Stomach (tissue), 9 donors: ENCODE measurements around the gene FYCO1. TPM values are rescaled to one million over a fixed set of nuclear protein-coding genes. Genes with fewer than 3 reads are reported as not detected.

ENCODE experiments used
- DNase-seq, 2 donors: peaks; one replicate each; pipeline versions ENCODE4 v3.0.0 to v3.0.0-alpha.2; 2013 to 2019
- H3K27ac ChIP-seq, 5 donors: fragments of 200-600 bp in 4 of 5; sonication (generic) in 4 of 5; one replicate each; pipeline ENCODE4 v1.5.1; 2013 to 2019; ENCODE audit warnings: mild to moderate bottlenecking in 1 of 5, moderate library complexity in 1 of 5
- H3K27me3 ChIP-seq, 3 donors: fragments of 200-600 bp; sonication (generic); one replicate each; pipeline ENCODE4 v1.5.1; 2017 to 2019; ENCODE audit warnings: mixed run types in 1 of 3
- H3K36me3 ChIP-seq, 4 donors: fragments of 200-600 bp; sonication (generic); 1 replicate in 3 of 4; 2 replicates in 1 of 4; pipeline ENCODE4 v1.5.1; 2016 to 2019
- H3K4me1 ChIP-seq, 4 donors: fragments of 200-600 bp; sonication (generic); one replicate each; pipeline ENCODE4 v1.5.1; 2016 to 2019
- H3K4me3 ChIP-seq, 4 donors: fragments of 200-600 bp; sonication (generic) in 3 of 4; one replicate each; pipeline ENCODE4 v1.5.1; 2016 to 2019; ENCODE audit warnings: mild to moderate bottlenecking in 1 of 4
- H3K9me3 ChIP-seq, 4 donors: fragments of 200-600 bp; sonication (generic); one replicate each; pipeline ENCODE4 v1.5.1; 2016 to 2019
- EP300 ChIP-seq: sonication (generic); formaldehyde crosslinking; IDR thresholded peaks from one replicate; pipeline ENCODE4 v1.6.1; 2017; ENCODE audit warnings: antibody characterized with exemption
- POLR2A ChIP-seq, 4 donors: fragments of 450-650 bp; IDR thresholded peaks; one replicate each; pipeline ENCODE4 v1.6.1; 2016; ENCODE audit warnings: antibody characterized with exemption in 4 of 4, control low read depth in 2 of 4, mild to moderate bottlenecking in 1 of 4, moderate library complexity in 1 of 4
- POLR2AphosphoS5 ChIP-seq, 3 donors: sonication (generic); formaldehyde crosslinking; IDR thresholded peaks; one replicate each; pipeline ENCODE4 v1.6.1; 2016; ENCODE audit warnings: antibody characterized with exemption in 3 of 3
- WGBS, 5 donors: extraction: QIAGEN DNeasy Blood & Tissue Kit in 3 of 5; methylation state at CpG; one replicate each; pipeline versions ENCODE4 v1.1.5 to v1.1.7; 2013 to 2018; 5-methylcytosine and 5-hydroxymethylcytosine counted together
- intact Hi-C: fragments of 100-400 bp; cut with DNase I; formaldehyde crosslinking; loops from one replicate; pipeline ENCODE4 v1.15.1; 2023; ENCODE audit warnings: low total_unique reads
- polyA plus RNA-seq, 3 donors: library from polyadenylated mRNA; stranded (reverse); fragments of 200-250 nt; gene quantifications; one replicate each; pipeline ENCODE4 v1.2.3, GENCODE V29; 2013
- small RNA-seq, 4 donors: library from RNA; depleted of rRNA; stranded (forward); fragments of <200 nt; gene quantifications; one replicate each; pipeline ENCODE3, GENCODE V24; 2016
- total RNA-seq, 5 donors: library from RNA; depleted of rRNA; stranded (reverse); fragments of >200 nt; gene quantifications; one replicate each; pipeline versions ENCODE4 v1.1.0 to v1.2.3, GENCODE V29; 2014 to 2016
- TF ChIP-seq, protein P1 (sequence below), 7 experiments: fragments of 450-650 bp in 4 of 7; fragments of 200-600 bp in 3 of 7; sonication (generic) in 3 of 7; IDR thresholded peaks; one replicate each; pipeline ENCODE4 v1.5.1; 2016 to 2019; ENCODE audit warnings: antibody characterized with exemption in 7 of 7, control low read depth in 2 of 7, mild to moderate bottlenecking in 1 of 7
- donor health status: healthy with polysubstance abuse.
- donor health status: Bipolar disorder and iron deficiency.
- donor health status: healthy.

Gene FYCO1
- total and polyA plus RNA-seq, 8 donors, result 10.7 to 97.4 (median 25.3) TPM

DNA sequence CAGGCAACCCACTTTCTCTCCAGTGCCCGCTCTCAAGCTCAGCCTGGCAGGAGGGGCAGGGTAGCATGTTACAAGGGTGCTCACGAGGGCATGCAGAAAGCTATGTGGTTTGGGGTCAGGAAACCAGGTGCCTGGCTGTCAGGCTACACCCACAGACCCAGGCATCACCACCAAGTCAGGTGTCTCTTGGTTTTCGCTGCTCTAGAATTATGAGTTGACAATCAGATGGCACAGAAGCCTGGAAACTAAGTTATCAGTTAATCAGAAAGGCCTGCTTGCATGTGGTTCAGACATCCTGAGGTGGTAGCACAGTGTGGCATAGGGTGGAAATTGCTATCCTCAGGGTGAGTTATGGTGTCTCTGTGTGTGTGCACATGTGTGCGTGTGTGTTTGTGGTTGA lies 125.5 kb downstream of the FYCO1 start:
- Histone ChIP-seq H3K9me3 (no peaks in the 10 kb centered on the region), H3K36me3 (no peaks in the 10 kb centered on the region), H3K4me1 (peaks cover 0 to 9% (median 4%) of the 10 kb centered on the region in 4 donors), H3K27me3 (no peaks in the 10 kb centered on the region), H3K4me3 (no peak overlapping the region), H3K27ac (no peak overlapping the region)
- DNase-seq, result peak in 1 of 2 donors; percentile 58
- 69 to 89% (median 79%) methylated on average over 4 of the region's 4 CpGs for WGBS, 5 donors
- intact Hi-C loops, result no loop called here
- TF ChIP-seq, protein P1, sequence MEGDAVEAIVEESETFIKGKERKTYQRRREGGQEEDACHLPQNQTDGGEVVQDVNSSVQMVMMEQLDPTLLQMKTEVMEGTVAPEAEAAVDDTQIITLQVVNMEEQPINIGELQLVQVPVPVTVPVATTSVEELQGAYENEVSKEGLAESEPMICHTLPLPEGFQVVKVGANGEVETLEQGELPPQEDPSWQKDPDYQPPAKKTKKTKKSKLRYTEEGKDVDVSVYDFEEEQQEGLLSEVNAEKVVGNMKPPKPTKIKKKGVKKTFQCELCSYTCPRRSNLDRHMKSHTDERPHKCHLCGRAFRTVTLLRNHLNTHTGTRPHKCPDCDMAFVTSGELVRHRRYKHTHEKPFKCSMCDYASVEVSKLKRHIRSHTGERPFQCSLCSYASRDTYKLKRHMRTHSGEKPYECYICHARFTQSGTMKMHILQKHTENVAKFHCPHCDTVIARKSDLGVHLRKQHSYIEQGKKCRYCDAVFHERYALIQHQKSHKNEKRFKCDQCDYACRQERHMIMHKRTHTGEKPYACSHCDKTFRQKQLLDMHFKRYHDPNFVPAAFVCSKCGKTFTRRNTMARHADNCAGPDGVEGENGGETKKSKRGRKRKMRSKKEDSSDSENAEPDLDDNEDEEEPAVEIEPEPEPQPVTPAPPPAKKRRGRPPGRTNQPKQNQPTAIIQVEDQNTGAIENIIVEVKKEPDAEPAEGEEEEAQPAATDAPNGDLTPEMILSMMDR (IDR thresholded peaks at IDR 0.05), result no peak
- TF ChIP-seq EP300 (no peak), POLR2A (IDR thresholded peaks at IDR 0.05) (no peak), POLR2AphosphoS5 (IDR thresholded peaks at IDR 0.05) (no peak)

DNA sequence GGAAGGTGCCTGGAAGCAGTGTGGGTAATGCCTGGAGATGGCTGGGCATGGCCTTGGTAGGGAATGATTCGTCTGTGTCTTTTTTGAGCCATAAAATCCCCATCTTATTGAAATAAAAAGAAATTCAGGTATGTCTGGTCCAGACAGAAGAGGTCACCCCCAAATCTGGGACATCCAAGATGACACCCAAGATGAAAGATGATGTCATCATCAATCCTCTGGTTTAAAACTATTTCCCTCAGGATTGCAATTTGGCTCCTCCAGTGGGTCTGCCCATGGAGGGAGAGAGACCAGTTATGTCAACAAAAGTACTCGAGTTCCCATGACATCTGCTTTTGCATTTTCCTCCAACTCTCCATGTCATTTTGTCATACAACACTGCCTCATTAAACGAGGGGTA lies 126.0 kb downstream of the FYCO1 start:
- 72 to 84% (median 76%) methylated on average over 3 of the region's 3 CpGs for WGBS, 5 donors
- intact Hi-C loops, result no loop called here
- Histone ChIP-seq H3K4me3 (no peak overlapping the region), H3K9me3 (no peaks in the 10 kb centered on the region), H3K27me3 (no peaks in the 10 kb centered on the region), H3K36me3 (no peaks in the 10 kb centered on the region), H3K27ac (no peak overlapping the region), H3K4me1 (peaks cover 0 to 9% (median 4%) of the 10 kb centered on the region in 4 donors)
- DNase-seq, result no peak
- TF ChIP-seq POLR2A (IDR thresholded peaks at IDR 0.05) (no peak), POLR2AphosphoS5 (IDR thresholded peaks at IDR 0.05) (no peak), EP300 (no peak)
- TF ChIP-seq, protein P1 (IDR thresholded peaks at IDR 0.05), result no peak

DNA sequence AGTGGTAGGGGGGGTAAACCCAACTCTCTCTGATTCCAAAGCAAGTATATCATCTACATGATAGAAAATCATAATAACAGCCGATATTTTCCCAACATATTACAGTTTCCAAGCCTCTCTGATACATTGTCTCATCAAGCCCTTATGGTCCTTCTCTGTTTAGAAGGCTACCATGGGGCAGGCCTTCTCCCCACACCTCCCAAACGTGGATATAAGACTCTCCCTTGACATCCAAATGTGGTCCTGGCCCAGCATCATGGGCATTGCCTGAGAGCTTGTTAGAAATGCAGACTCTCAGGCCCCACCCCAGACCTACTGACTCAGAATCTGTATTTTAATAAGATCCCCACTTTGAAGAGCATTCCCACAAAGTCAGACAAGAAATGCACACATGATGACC lies 127.0 kb downstream of the FYCO1 start:
- intact Hi-C loops, result no loop called here
- Histone ChIP-seq H3K27ac (no peak overlapping the region), H3K27me3 (no peaks in the 10 kb centered on the region)

DNA sequence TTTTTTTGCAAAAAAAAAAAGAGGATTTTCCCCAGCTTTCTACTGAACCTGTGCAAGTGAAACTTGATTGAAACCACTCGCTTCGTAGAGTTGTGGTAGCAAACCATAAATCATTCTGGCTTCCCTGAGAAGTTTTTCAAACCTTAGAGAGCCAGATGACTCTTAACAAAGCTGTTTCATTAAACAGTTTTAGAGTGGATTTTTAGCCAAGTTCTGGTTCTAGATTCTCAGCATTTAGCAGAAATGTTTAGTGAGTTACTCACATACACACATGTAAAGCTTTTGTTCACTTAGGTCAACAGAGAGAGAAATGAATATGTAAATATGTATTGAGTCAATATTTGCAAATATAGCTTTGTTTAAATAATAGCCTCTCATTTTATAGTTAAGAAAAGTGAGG lies 127.4 kb downstream of the FYCO1 start:
- peaks cover 0 to 9% (median 4%) of the 10 kb centered on the region in 4 donors for H3K4me1 ChIP-seq
- WGBS, 5 donors, result 30 to 48% (median 34%) methylated on average over 2 of the region's 2 CpGs
- TF ChIP-seq EP300 (no peak), POLR2AphosphoS5 (IDR thresholded peaks at IDR 0.05) (no peak), POLR2A (IDR thresholded peaks at IDR 0.05) (no peak)
- TF ChIP-seq, protein P1 (IDR thresholded peaks at IDR 0.05), result no peak
- H3K36me3 ChIP-seq, result no peaks in the 10 kb centered on the region
- peaks cover 0 to 7% (median 6%) of the 10 kb centered on the region in 4 donors for H3K9me3 ChIP-seq
- H3K27ac ChIP-seq, result no peak overlapping the region
- H3K4me3 ChIP-seq, result no peak overlapping the region
- peak in 1 of 2 donors; percentile 26 for DNase-seq
- no peaks in the 10 kb centered on the region for H3K27me3 ChIP-seq
- intact Hi-C loops, result no loop called here

More for the DNA sequence above, 127.0 kb downstream of the FYCO1 start:
- no peak for DNase-seq
- no peaks in the 10 kb centered on the region for H3K36me3 ChIP-seq
- H3K4me1 ChIP-seq, result peaks cover 0 to 9% (median 4%) of the 10 kb centered on the region in 4 donors
- 29 to 53% (median 42%) methylated on average over 2 of the region's 2 CpGs for WGBS, 5 donors
- no peak overlapping the region for H3K4me3 ChIP-seq
- H3K9me3 ChIP-seq, result peaks cover 0 to 3% (median 2%) of the 10 kb centered on the region in 4 donors
- TF ChIP-seq, protein P1 (IDR thresholded peaks at IDR 0.05), result no peak
- TF ChIP-seq EP300, result no peak
- no peak for TF ChIP-seq POLR2A (IDR thresholded peaks at IDR 0.05)
- TF ChIP-seq POLR2AphosphoS5 (IDR thresholded peaks at IDR 0.05), result no peak

Small RNA genes lying within 50 kb of the gene (small RNA-seq; reads per million reads assigned to genes)
- 0 reads per million in 4 donors for gene RF00019

Other genes starting within 250 kb of the FYCO1 start
- under 1 TPM in 3 of 5 donors, not detected in 2; 0.14 to 0.73 (median 0.58) TPM for gene SLC6A20, start 199.3 kb downstream of the FYCO1 start, total RNA-seq
- 1 to 10 TPM in 1 of 3 donors, under 1 TPM in 1, not detected in 1; 0.10 to 2.6 TPM for gene SLC6A20, start 199.3 kb downstream of the FYCO1 start, polyA plus RNA-seq
- 10 to 100 TPM in 3 of 5 donors, 1 to 10 TPM in 2; 3.8 to 62.4 (median 25.0) TPM for gene LZTFL1, start 153.7 kb downstream of the FYCO1 start, total RNA-seq
- 1 to 10 TPM; 5.3 to 8.6 (median 6.0) TPM for gene LZTFL1, start 153.7 kb downstream of the FYCO1 start, polyA plus RNA-seq
- gene CCR9, start 109.3 kb downstream of the FYCO1 start, total RNA-seq, result 1 to 10 TPM in 2 of 5 donors, not detected in 3; 1.1 to 1.2 TPM
- under 1 TPM in 1 of 3 donors, not detected in 2; 0.08 TPM for gene CCR9, start 109.3 kb downstream of the FYCO1 start, polyA plus RNA-seq
- 10 to 100 TPM in 1 of 5 donors, 1 to 10 TPM in 1, not detected in 3; 1.1 to 14.8 TPM for gene CXCR6, start 52.4 kb downstream of the FYCO1 start, total RNA-seq
- 1 to 10 TPM in 1 of 3 donors, under 1 TPM in 2; 0.31 to 3.2 (median 0.70) TPM for gene CXCR6, start 52.4 kb downstream of the FYCO1 start, polyA plus RNA-seq
- gene XCR1, start 31.7 kb upstream of the FYCO1 start, total RNA-seq, result under 1 TPM in 3 of 5 donors, not detected in 2; under 0.01 to 0.37 (median 0.14) TPM
- gene XCR1, start 31.7 kb upstream of the FYCO1 start, polyA plus RNA-seq, result under 1 TPM in 1 of 3 donors, not detected in 2; 0.03 TPM
- gene CCR1, start 212.5 kb upstream of the FYCO1 start, total RNA-seq, result 1 to 10 TPM in 2 of 5 donors, not detected in 3; 1.4 to 2.6 TPM
- gene CCR1, start 212.5 kb upstream of the FYCO1 start, polyA plus RNA-seq, result 1 to 10 TPM; 1.2 to 3.1 (median 2.6) TPM
- 1 to 10 TPM in 2 of 5 donors, not detected in 3; 7.1 to 8.9 TPM for gene CCR3, start 246.6 kb upstream of the FYCO1 start, total RNA-seq
- under 1 TPM in 1 of 3 donors, not detected in 2; 0.05 TPM for gene CCR3, start 246.6 kb upstream of the FYCO1 start, polyA plus RNA-seq